Cardiac atrium fibroblast (primary cell): ENCODE results near the gene NDNF. TPM values are rescaled to one million over a fixed set of nuclear protein-coding genes. Genes with fewer than 3 reads are reported as not detected.

Source experiments
- total RNA-seq: library from RNA; depleted of rRNA; stranded (reverse); fragments of >200 nt; gene quantifications from 2 replicates; pipeline ENCODE4 v1.2.3, GENCODE V29; 2015

NDNF gene
- under 0.01 and 0.16 TPM in 2 replicates for total RNA-seq

DNA sequence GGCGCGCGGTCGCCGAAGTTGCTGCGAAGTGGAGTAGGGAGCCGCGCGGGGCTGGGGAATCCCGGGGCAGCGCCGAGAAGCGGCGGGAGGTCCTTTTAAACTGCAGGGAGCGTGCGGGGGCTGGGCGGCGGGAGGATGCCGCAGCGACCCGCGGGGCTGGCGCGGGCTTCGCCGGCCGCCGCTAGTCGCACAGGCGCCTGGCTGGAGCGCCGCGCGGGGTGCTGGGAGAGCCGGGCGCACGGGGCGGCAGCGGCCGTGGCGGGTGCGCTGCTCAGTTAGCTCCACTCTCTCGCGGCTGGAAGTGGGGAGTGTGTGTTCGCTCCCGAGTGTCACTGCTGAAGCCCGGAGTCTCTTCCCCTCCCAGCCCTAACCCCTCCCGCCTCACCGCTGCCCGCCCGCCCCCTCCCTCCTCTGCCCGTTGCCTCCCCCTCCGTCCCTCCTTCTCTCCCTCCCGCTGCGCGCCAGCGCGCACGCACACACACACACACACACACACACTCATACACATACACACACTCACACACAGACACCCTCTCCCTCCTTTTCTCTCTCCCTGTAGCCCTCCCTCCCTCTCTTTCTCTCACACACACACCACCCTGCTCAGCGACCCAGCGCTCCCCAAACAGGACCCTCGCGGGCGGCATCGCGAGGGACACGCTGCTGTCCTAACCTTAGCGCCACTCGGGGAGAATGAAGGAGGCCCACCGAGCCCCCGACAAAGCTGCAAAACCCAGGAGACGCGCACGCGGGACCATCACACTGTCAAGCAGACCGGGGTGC lies at the start of gene NDNF:
Gene NDNF (minus strand): TSS at position 312 of the 780 bp plus-strand sequence. CDS start 26,698 bp downstream, outside the sequence.

Other genes with a start within 250 kb of the NDNF start
- gene PRDM5, start 149.8 kb downstream of the NDNF start, total RNA-seq: 3.8 and 7.6 TPM in 2 replicates
- gene TNIP3, start 91.8 kb upstream of the NDNF start, total RNA-seq: 0.72 and 0.81 TPM in 2 replicates